ENCODE results near the gene PPM1M. TPM values are rescaled to one million over a fixed set of nuclear protein-coding genes. Genes with fewer than 3 reads are reported as not detected.

PPM1M gene
- total RNA-seq, 4 donors from 2014 or later = 2.0 to 8.4 (median 6.2) TPM

- Histone ChIP-seq H3K4me1 (peaks cover 6 to 18% (median 14%) of the 10 kb centered on the region in 4 donors), H3K27me3 (no peaks in the 10 kb centered on the region), H3K4me3 (no peak overlapping the region), H3K36me3 (peaks cover 0 to 5% (median 0%) of the 10 kb centered on the region in 4 donors), H3K9me3 (no peaks in the 10 kb centered on the region), H3K27ac (no peak overlapping the region)
- intact Hi-C loops (cut with DNase I; ENCODE audit: low total_unique reads) = loop anchor here (10.0 kb wide), 1 partner anchor 51 kb away; no protein-coding TSS in a partner anchor
- DNase-seq = no peak
- 92% methylated on average over 16 of the region's 17 CpGs; no CpG with 5 or more reads in 1 of the 2 donors for WGBS, 2 donors (ENCODE audit: low coverage in 1 of 2)
- TF ChIP-seq EP300 (IDR thresholded peaks at IDR 0.05; ENCODE audit: low read depth) = no peak
- TF ChIP-seq POLR2AphosphoS5 (IDR thresholded peaks at IDR 0.05) = no peak
- TF ChIP-seq POLR2A (IDR thresholded peaks at IDR 0.05) = no peak
- TF ChIP-seq CTCF (IDR thresholded peaks at IDR 0.05) = no peak
- in situ Hi-C loops (cut with MboI; ENCODE audit: low pct_ligation_motif_present in 1 of 4, low pct_unique_long_range_greater_than_20kb in 1 of 4, low sequenced_read_pairs in 3 of 4) = no loop called here
Observed at GRCh38 chr3:52293491-52294319, 48.1 kb downstream of the PPM1M start.

- no peak for DNase-seq
- peaks cover 0 to 5% (median 0%) of the 10 kb centered on the region in 4 donors for H3K36me3 ChIP-seq
- no peak overlapping the region for H3K4me3 ChIP-seq
- 75% methylated on average over 10 of the region's 11 CpGs; no CpG with 5 or more reads in 1 of the 2 donors for WGBS, 2 donors (ENCODE audit: low coverage in 1 of 2)
- peaks cover 5 to 10% (median 6%) of the 10 kb centered on the region in 4 donors for H3K4me1 ChIP-seq
- in situ Hi-C loops (cut with MboI; ENCODE audit: low pct_ligation_motif_present in 1 of 4, low pct_unique_long_range_greater_than_20kb in 1 of 4, low sequenced_read_pairs in 3 of 4) = no loop called here
- intact Hi-C loops (cut with DNase I; ENCODE audit: low total_unique reads) = loop anchor here (10.0 kb wide), 1 partner anchor 50 kb away; no protein-coding TSS in a partner anchor
- no peaks in the 10 kb centered on the region for H3K9me3 ChIP-seq
- no peak overlapping the region for H3K27ac ChIP-seq
- no peaks in the 10 kb centered on the region for H3K27me3 ChIP-seq
- no peak for TF ChIP-seq POLR2A (IDR thresholded peaks at IDR 0.05)
- no peak for TF ChIP-seq POLR2AphosphoS5 (IDR thresholded peaks at IDR 0.05)
- TF ChIP-seq EP300 (IDR thresholded peaks at IDR 0.05; ENCODE audit: low read depth) = no peak
- no peak for TF ChIP-seq CTCF (IDR thresholded peaks at IDR 0.05)
Observed at GRCh38 chr3:52294320-52295150, 49.0 kb downstream of the PPM1M start.

GRCh38 chr3:52295671-52296208, 50.2 kb downstream of the PPM1M start:
- Histone ChIP-seq H3K27me3 (no peaks in the 10 kb centered on the region), H3K4me3 (no peak overlapping the region), H3K9me3 (no peaks in the 10 kb centered on the region), H3K36me3 (peaks cover 0 to 5% (median 0%) of the 10 kb centered on the region in 4 donors), H3K4me1 (peaks cover 0 to 10% (median 4%) of the 10 kb centered on the region in 4 donors), H3K27ac (no peak overlapping the region)
- WGBS, 2 donors (ENCODE audit: low coverage in 1 of 2) = 87 to 100% methylated on average over 3 to 5 of the region's 5 CpGs
- TF ChIP-seq CTCF (IDR thresholded peaks at IDR 0.05) = no peak
- in situ Hi-C loops (cut with MboI; ENCODE audit: low pct_ligation_motif_present in 1 of 4, low pct_unique_long_range_greater_than_20kb in 1 of 4, low sequenced_read_pairs in 3 of 4) (no loop called here), intact Hi-C loops (cut with DNase I; ENCODE audit: low total_unique reads) (loop anchor here (10.0 kb wide), 1 partner anchor 49 kb away; no protein-coding TSS in a partner anchor)
- DNase-seq = no peak

Measured in transverse colon (tissue), 4 donors.